Measurements from ENCODE around the gene GADD45B. TPM values are rescaled to one million over a fixed set of nuclear protein-coding genes. Genes with fewer than 3 reads are reported as not detected.

Gene GADD45B
- 75.9 TPM for total RNA-seq
- 161 TPM for polyA plus RNA-seq
- long read RNA-seq, donor 1, partial matches to known transcripts = 0 of 5 reads
- long read RNA-seq, donor 1, other reads (novel, unspliced or antisense) = 0 of 5 reads
- long read RNA-seq, donor 2, transcript GADD45B-203 (1 exons, 517 nt) = minor isoform, 5 of 35 reads
- long read RNA-seq, donor 2, transcript GADD45B-201 (4 exons, 1,373 nt) = major isoform, 20 of 35 reads
- long read RNA-seq, donor 2, partial matches to known transcripts = 5 of 35 reads
- long read RNA-seq, donor 2, other reads (novel, unspliced or antisense) = 0 of 35 reads
- long read RNA-seq, donor 3, transcript GADD45B-204 (3 exons, 765 nt) = minor isoform, 5 of 79 reads
- long read RNA-seq, donor 3, transcript GADD45B-201 (4 exons, 1,373 nt) = major isoform, 54 of 79 reads
- long read RNA-seq, donor 3, transcript GADD45B-203 (1 exons, 517 nt) = minor isoform, 6 of 79 reads
- long read RNA-seq, donor 3, partial matches to known transcripts = 10 of 79 reads
- long read RNA-seq, donor 3, other reads (novel, unspliced or antisense) = 0 of 79 reads
- long read RNA-seq, donor 4, transcript GADD45B-201 (4 exons, 1,373 nt) = major isoform, 7 of 8 reads
- long read RNA-seq, donor 4, partial matches to known transcripts = 0 of 8 reads
- long read RNA-seq, donor 4, other reads (novel, unspliced or antisense) = 0 of 8 reads
- long read RNA-seq, donor 5, transcript GADD45B-201 (4 exons, 1,373 nt) = major isoform, 36 of 53 reads
- long read RNA-seq, donor 5, partial matches to known transcripts = 10 of 53 reads
- long read RNA-seq, donor 5, other reads (novel, unspliced or antisense) = 0 of 53 reads
- long read RNA-seq, donor 6, transcript GADD45B-201 (4 exons, 1,373 nt) = major isoform, 20 of 56 reads
- long read RNA-seq, donor 6, transcript GADD45B-203 (1 exons, 517 nt) = minor isoform, 6 of 56 reads
- long read RNA-seq, donor 6, partial matches to known transcripts = 28 of 56 reads
- long read RNA-seq, donor 6, other reads (novel, unspliced or antisense) = 0 of 56 reads
- long read RNA-seq, donor 7, transcript GADD45B-201 (4 exons, 1,373 nt) = major isoform, 11 of 15 reads
- long read RNA-seq, donor 7, partial matches to known transcripts = 0 of 15 reads
- long read RNA-seq, donor 7, other reads (novel, unspliced or antisense) = 0 of 15 reads
- long read RNA-seq, donor 8, transcript GADD45B-201 (4 exons, 1,373 nt) = major isoform, 10 of 25 reads
- long read RNA-seq, donor 8, partial matches to known transcripts = 13 of 25 reads
- long read RNA-seq, donor 8, other reads (novel, unspliced or antisense) = 0 of 25 reads
- long read RNA-seq, donor 9, transcript GADD45B-201 (4 exons, 1,373 nt) = major isoform, 14 of 15 reads
- long read RNA-seq, donor 9, partial matches to known transcripts = 0 of 15 reads
- long read RNA-seq, donor 9, other reads (novel, unspliced or antisense) = 0 of 15 reads
- long read RNA-seq, donor 10, transcript GADD45B-201 (4 exons, 1,373 nt) = major isoform, 14 of 22 reads
- long read RNA-seq, donor 10, partial matches to known transcripts = 5 of 22 reads
- long read RNA-seq, donor 10, other reads (novel, unspliced or antisense) = 0 of 22 reads

- under 1% methylated on average over 70 of the region's 70 CpGs for WGBS
- H3K27ac ChIP-seq (ENCODE audit: low read depth in 1 of 2, low read length in 1 of 2) = peak within 1 kb of the TSS; percentile 76 to 91
- H3K27me3 ChIP-seq (ENCODE audit: control insufficient read depth in 2 of 2, insufficient read depth in 1 of 2, low read length in 1 of 2) = peaks cover 4 to 34% of the 10 kb centered on the region in 2 donors
- peak within 1 kb of the TSS; percentile 63 to 99 for H3K4me3 ChIP-seq (ENCODE audit: low read length in 2 of 2)
- peaks cover 0 to 4% of the 10 kb centered on the region in 2 donors for H3K9me3 ChIP-seq (ENCODE audit: control insufficient read depth in 2 of 2, insufficient read depth in 1 of 2, low read length in 1 of 2)
- H3K4me1 ChIP-seq (ENCODE audit: control insufficient read depth in 2 of 2, insufficient read depth in 2 of 2, low read length in 2 of 2) = peaks cover 19 to 49% of the 10 kb centered on the region in 2 donors
- peak; percentile 94 to 99 (median 97) for DNase-seq (ENCODE audit: low read depth in 6 of 9, low spot score in 9 of 9)
- H3K36me3 ChIP-seq (ENCODE audit: control insufficient read depth in 2 of 2, insufficient read depth in 2 of 2, low read length in 1 of 2) = peaks cover 0 to 4% of the 10 kb centered on the region in 2 donors
Observed at GRCh38 chr19:2475702-2476450, at the start of gene GADD45B. Gene GADD45B, plus strand, starts transcription at chr19:2476127. Its CDS starts 232 bp downstream, at chr19:2476359.

GRCh38 chr19:2426611-2427428, 49.1 kb upstream of the GADD45B start:
- Histone ChIP-seq H3K27me3 (ENCODE audit: control insufficient read depth in 2 of 2, insufficient read depth in 1 of 2, low read length in 1 of 2) (no peaks in the 10 kb centered on the region), H3K4me1 (ENCODE audit: control insufficient read depth in 2 of 2, insufficient read depth in 2 of 2, low read length in 2 of 2) (peaks cover 33 to 35% of the 10 kb centered on the region in 2 donors), H3K36me3 (ENCODE audit: control insufficient read depth in 2 of 2, insufficient read depth in 2 of 2, low read length in 1 of 2) (peaks cover 36 to 42% of the 10 kb centered on the region in 2 donors), H3K4me3 (ENCODE audit: low read length in 2 of 2) (peak overlapping the region; percentile 53 to 88), H3K9me3 (ENCODE audit: control insufficient read depth in 2 of 2, insufficient read depth in 1 of 2, low read length in 1 of 2) (no peaks in the 10 kb centered on the region), H3K27ac (ENCODE audit: low read depth in 1 of 2, low read length in 1 of 2) (peak overlapping the region; percentile 7 to 64)
- 6% methylated on average over 66 of the region's 66 CpGs for WGBS
- DNase-seq (ENCODE audit: low read depth in 6 of 9, low spot score in 9 of 9) = peak in 3 of 9 donors; percentile 11 to 51 (median 47)

GRCh38 chr19:2427429-2428320, 48.3 kb upstream of the GADD45B start, which contains the start of gene TIMM13:
Gene TIMM13, minus strand, starts transcription at chr19:2427586. Its CDS starts 53 bp downstream, at chr19:2427533.
- Histone ChIP-seq H3K27me3 (ENCODE audit: control insufficient read depth in 2 of 2, insufficient read depth in 1 of 2, low read length in 1 of 2) (no peaks in the 10 kb centered on the region), H3K27ac (ENCODE audit: low read depth in 1 of 2, low read length in 1 of 2) (peak within 1 kb of the TSS; percentile 79 to 98), H3K4me3 (ENCODE audit: low read length in 2 of 2) (peak within 1 kb of the TSS; percentile 53 to 88), H3K9me3 (ENCODE audit: control insufficient read depth in 2 of 2, insufficient read depth in 1 of 2, low read length in 1 of 2) (no peaks in the 10 kb centered on the region), H3K36me3 (ENCODE audit: control insufficient read depth in 2 of 2, insufficient read depth in 2 of 2, low read length in 1 of 2) (peaks cover 42 to 48% of the 10 kb centered on the region in 2 donors), H3K4me1 (ENCODE audit: control insufficient read depth in 2 of 2, insufficient read depth in 2 of 2, low read length in 2 of 2) (peaks cover 28 to 33% of the 10 kb centered on the region in 2 donors)
- DNase-seq (ENCODE audit: low read depth in 6 of 9, low spot score in 9 of 9) = peak; percentile 96 to 100 (median 98)
- under 1% methylated on average over 77 of the region's 77 CpGs for WGBS

- Histone ChIP-seq H3K4me1 (ENCODE audit: control insufficient read depth in 2 of 2, insufficient read depth in 2 of 2, low read length in 2 of 2) (peaks cover 24 to 29% of the 10 kb centered on the region in 2 donors), H3K27ac (ENCODE audit: low read depth in 1 of 2, low read length in 1 of 2) (peak overlapping the region; percentile 68 to 79), H3K4me3 (ENCODE audit: low read length in 2 of 2) (peak overlapping the region in 1 of 2 donors; percentile 88), H3K9me3 (ENCODE audit: control insufficient read depth in 2 of 2, insufficient read depth in 1 of 2, low read length in 1 of 2) (no peaks in the 10 kb centered on the region), H3K36me3 (ENCODE audit: control insufficient read depth in 2 of 2, insufficient read depth in 2 of 2, low read length in 1 of 2) (peaks cover 42 to 47% of the 10 kb centered on the region in 2 donors), H3K27me3 (ENCODE audit: control insufficient read depth in 2 of 2, insufficient read depth in 1 of 2, low read length in 1 of 2) (no peaks in the 10 kb centered on the region)
- DNase-seq (ENCODE audit: low read depth in 6 of 9, low spot score in 9 of 9) = no peak
- WGBS = 79% methylated on average over 25 of the region's 25 CpGs
Observed at GRCh38 chr19:2428321-2428690, 47.6 kb upstream of the GADD45B start.

GRCh38 chr19:2428756-2429711, 46.9 kb upstream of the GADD45B start:
- H3K36me3 ChIP-seq (ENCODE audit: control insufficient read depth in 2 of 2, insufficient read depth in 2 of 2, low read length in 1 of 2) = peaks cover 47 to 53% of the 10 kb centered on the region in 2 donors
- 96% methylated on average over 37 of the region's 37 CpGs for WGBS
- H3K27ac ChIP-seq (ENCODE audit: low read depth in 1 of 2, low read length in 1 of 2) = no peak overlapping the region
- no peaks in the 10 kb centered on the region for H3K9me3 ChIP-seq (ENCODE audit: control insufficient read depth in 2 of 2, insufficient read depth in 1 of 2, low read length in 1 of 2)
- H3K4me1 ChIP-seq (ENCODE audit: control insufficient read depth in 2 of 2, insufficient read depth in 2 of 2, low read length in 2 of 2) = peaks cover 18 to 24% of the 10 kb centered on the region in 2 donors
- H3K27me3 ChIP-seq (ENCODE audit: control insufficient read depth in 2 of 2, insufficient read depth in 1 of 2, low read length in 1 of 2) = no peaks in the 10 kb centered on the region
- H3K4me3 ChIP-seq (ENCODE audit: low read length in 2 of 2) = no peak overlapping the region
- DNase-seq (ENCODE audit: low read depth in 6 of 9, low spot score in 9 of 9) = no peak

GRCh38 chr19:2429917-2430535, 45.9 kb upstream of the GADD45B start:
- H3K4me1 ChIP-seq (ENCODE audit: control insufficient read depth in 2 of 2, insufficient read depth in 2 of 2, low read length in 2 of 2) = peaks cover 13 to 24% of the 10 kb centered on the region in 2 donors
- H3K27ac ChIP-seq (ENCODE audit: low read depth in 1 of 2, low read length in 1 of 2) = no peak overlapping the region
- 97% methylated on average over 25 of the region's 25 CpGs for WGBS
- DNase-seq (ENCODE audit: low read depth in 6 of 9, low spot score in 9 of 9) = no peak
- no peaks in the 10 kb centered on the region for H3K27me3 ChIP-seq (ENCODE audit: control insufficient read depth in 2 of 2, insufficient read depth in 1 of 2, low read length in 1 of 2)
- H3K36me3 ChIP-seq (ENCODE audit: control insufficient read depth in 2 of 2, insufficient read depth in 2 of 2, low read length in 1 of 2) = peaks cover 53 to 57% of the 10 kb centered on the region in 2 donors
- no peaks in the 10 kb centered on the region for H3K9me3 ChIP-seq (ENCODE audit: control insufficient read depth in 2 of 2, insufficient read depth in 1 of 2, low read length in 1 of 2)
- H3K4me3 ChIP-seq (ENCODE audit: low read length in 2 of 2) = no peak overlapping the region

All from thymus (tissue), 14 donors.